Central memory CD8-positive, alpha-beta T cell (primary cell): ENCODE data around the gene KRT31.
"Not testable (repeated sequence)": the region's sequence is repeated elsewhere in the genome, so short reads cannot be mapped to it uniquely, and the experiment has no call there.

Experiments used
- ATAC-seq: fragments of 150-1000 bp; cut with Tn5 transposase; replicated peaks from 2 replicates; pipeline ENCODE4 v1.10.0; 2022; ENCODE audit warnings: mild to moderate bottlenecking, moderate FRiP score, moderate number of reproducible peaks; ENCODE audit not compliant: poor library complexity, severe bottlenecking; ENCODE audit errors: extremely low read depth
- DNase-seq, 2 donors: peaks; one replicate each; pipeline ENCODE4 v3.0.0; 2021; ENCODE audit warnings: low spot score in 2 of 2
- H3K27ac Mint-ChIP-seq: one replicate; pipeline ENCODE4 v1.8.0; 2022; ENCODE audit warnings: low read depth, mild to moderate bottlenecking, moderate library complexity, mixed read lengths
- H3K27me3 Mint-ChIP-seq: one replicate; pipeline ENCODE4 v1.8.0; 2022; ENCODE audit warnings: mixed read lengths
- H3K36me3 Mint-ChIP-seq: one replicate; pipeline ENCODE4 v1.8.0; 2022; ENCODE audit warnings: mild to moderate bottlenecking, moderate library complexity, mixed read lengths; ENCODE audit not compliant: insufficient read depth
- H3K4me1 Mint-ChIP-seq: one replicate; pipeline ENCODE4 v1.8.0; 2022; ENCODE audit warnings: mixed read lengths
- H3K4me3 Mint-ChIP-seq: one replicate; pipeline ENCODE4 v1.8.0; 2022; ENCODE audit warnings: mild to moderate bottlenecking, moderate library complexity, mixed read lengths
- H3K9me3 Mint-ChIP-seq: one replicate; pipeline ENCODE4 v1.8.0; 2022; ENCODE audit warnings: mixed read lengths

KRT31 gene

DNA sequence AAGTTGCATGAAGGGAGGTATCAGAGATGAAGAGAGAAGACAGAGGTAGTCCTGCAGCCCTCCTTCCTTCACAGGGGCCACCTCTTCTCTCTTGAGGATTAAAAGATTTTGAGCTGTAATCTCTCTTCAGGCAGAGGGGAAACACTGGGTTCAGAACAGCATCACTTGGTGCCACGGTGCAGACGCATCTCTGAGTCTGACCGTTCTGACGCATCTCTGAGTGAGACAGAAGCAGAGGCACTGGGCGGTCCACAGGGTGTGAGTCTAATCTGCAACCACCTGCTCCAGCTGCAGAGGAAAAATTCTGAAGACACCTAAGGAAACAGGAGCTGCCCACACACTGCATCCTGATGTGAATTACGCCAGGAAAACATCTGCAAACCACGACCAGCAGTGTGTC is 32.3 kb upstream of the KRT31 start:
- ATAC-seq, result no peak
- H3K4me3 Mint-ChIP-seq, result no peak overlapping the region
- H3K27me3 Mint-ChIP-seq, result peaks cover 45% of the 10 kb centered on the region
- no peaks in the 10 kb centered on the region for H3K36me3 Mint-ChIP-seq
- H3K4me1 Mint-ChIP-seq, result no peaks in the 10 kb centered on the region
- H3K9me3 Mint-ChIP-seq, result no peaks in the 10 kb centered on the region
- DNase-seq, result no peak
- H3K27ac Mint-ChIP-seq, result no peak overlapping the region

DNA sequence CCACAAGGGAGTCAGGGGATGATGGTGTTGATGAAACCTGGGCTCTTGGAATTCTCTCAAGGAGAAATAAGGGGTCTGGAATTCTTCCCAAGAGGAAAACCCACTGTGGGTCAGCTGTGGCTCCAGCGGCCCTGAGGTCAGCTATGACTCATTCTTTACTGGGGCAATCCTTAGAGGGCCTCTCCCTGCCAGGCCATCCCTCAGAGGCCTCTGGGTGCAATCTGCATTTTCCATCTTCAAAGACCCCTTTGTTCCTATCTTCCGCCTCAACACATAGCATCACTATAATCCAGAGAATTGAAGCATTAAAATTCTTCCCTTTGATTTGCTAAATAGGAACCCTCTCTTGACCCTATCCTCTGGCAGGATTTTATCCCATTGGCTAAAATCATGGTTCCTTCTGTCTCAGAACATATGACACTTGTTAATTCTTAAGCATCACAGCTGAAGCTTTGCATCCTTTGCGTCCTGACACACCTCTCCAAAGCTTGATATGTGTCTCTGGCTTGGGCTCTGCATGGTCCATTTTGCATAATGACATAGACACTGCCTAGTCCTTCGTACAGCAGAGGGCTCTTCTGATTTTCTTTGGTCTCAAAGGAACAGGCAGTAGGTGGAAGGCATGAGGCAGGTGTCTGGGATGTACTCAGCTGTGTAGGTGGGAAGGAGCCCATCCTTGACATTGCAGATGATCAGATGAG is 31.3 kb upstream of the KRT31 start:
- Mint-ChIP-seq H3K36me3 (no peaks in the 10 kb centered on the region), H3K27me3 (peaks cover 46% of the 10 kb centered on the region), H3K4me3 (no peak overlapping the region), H3K27ac (no peak overlapping the region), H3K4me1 (no peaks in the 10 kb centered on the region), H3K9me3 (no peaks in the 10 kb centered on the region)
- no peak for ATAC-seq
- DNase-seq, result no peak

- H3K36me3 Mint-ChIP-seq, result no peaks in the 10 kb centered on the region
- ATAC-seq (no peak), DNase-seq (no peak)
- no peak within 1 kb of the TSS for H3K4me3 Mint-ChIP-seq
- H3K9me3 Mint-ChIP-seq, result no peaks in the 10 kb centered on the region
- peaks cover 15% of the 10 kb centered on the region for H3K4me1 Mint-ChIP-seq
- H3K27me3 Mint-ChIP-seq, result peaks cover 44% of the 10 kb centered on the region
- H3K27ac Mint-ChIP-seq, result no peak within 1 kb of the TSS
Measured at GRCh38 chr17:41424111-41424635, 26.8 kb upstream of the KRT31 start, which contains the start of gene KRT37. Gene KRT37, minus strand, starts transcription at chr17:41424585. Its CDS starts 62 bp downstream, at chr17:41424523.

GRCh38 chr17:41422586-41422985 is 25.2 kb upstream of the KRT31 start:
- Mint-ChIP-seq H3K27me3 (peaks cover 35% of the 10 kb centered on the region), H3K4me1 (peaks cover 17% of the 10 kb centered on the region)
- H3K36me3 Mint-ChIP-seq, H3K27ac Mint-ChIP-seq, H3K4me3 Mint-ChIP-seq, DNase-seq, ATAC-seq, H3K9me3 Mint-ChIP-seq: not testable (repeated sequence)

DNA sequence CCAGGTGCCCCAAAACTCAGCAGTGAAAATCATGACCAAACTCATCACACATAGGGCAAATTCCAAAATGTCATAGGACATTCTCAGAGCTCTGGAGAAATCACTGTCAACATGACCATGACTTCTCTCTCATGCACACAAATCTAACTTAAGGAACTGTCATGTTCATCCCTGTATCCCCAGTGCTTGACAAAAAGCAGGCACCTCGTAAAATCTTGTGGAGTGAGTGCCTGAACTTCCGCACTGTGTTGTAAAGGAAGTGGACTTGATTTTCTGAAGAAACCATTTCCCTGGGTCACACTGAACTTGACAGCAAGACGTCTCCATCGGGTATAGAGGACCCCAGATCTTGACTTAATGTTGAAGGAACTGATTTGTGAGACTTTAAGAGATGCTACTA is 24.2 kb upstream of the KRT31 start:
- Mint-ChIP-seq H3K4me1 (peaks cover 23% of the 10 kb centered on the region), H3K36me3 (no peaks in the 10 kb centered on the region), H3K9me3 (no peaks in the 10 kb centered on the region), H3K4me3 (no peak overlapping the region), H3K27me3 (peaks cover 35% of the 10 kb centered on the region), H3K27ac (no peak overlapping the region)
- no peak for ATAC-seq
- no peak for DNase-seq

DNA sequence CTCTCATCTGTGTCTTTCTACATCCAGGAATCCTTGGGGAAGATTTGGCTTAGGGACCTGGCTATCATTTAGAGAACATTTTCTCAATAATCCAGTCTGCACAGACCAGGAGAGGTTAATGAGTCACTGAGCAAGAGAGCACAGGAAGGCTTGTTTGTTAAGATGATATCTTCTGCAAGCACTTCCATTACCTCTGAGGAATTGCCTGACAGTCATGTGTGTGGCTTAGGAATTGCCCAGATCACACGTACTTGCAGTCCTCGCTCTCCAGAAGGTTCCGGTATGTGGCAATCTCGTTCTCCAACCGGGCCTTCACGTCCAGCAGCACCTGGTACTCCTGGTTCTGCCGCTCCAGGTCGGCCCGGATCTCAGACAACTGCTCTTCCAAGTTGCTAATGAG is 23.7 kb upstream of the KRT31 start:
- H3K4me3 Mint-ChIP-seq, result no peak overlapping the region
- no peak overlapping the region for H3K27ac Mint-ChIP-seq
- H3K36me3 Mint-ChIP-seq, result no peaks in the 10 kb centered on the region
- no peaks in the 10 kb centered on the region for H3K9me3 Mint-ChIP-seq
- peaks cover 23% of the 10 kb centered on the region for H3K4me1 Mint-ChIP-seq
- ATAC-seq (no peak), DNase-seq (no peak)
- peaks cover 35% of the 10 kb centered on the region for H3K27me3 Mint-ChIP-seq

GRCh38 chr17:41420134-41420533 is 22.7 kb upstream of the KRT31 start:
- Mint-ChIP-seq H3K36me3 (no peaks in the 10 kb centered on the region), H3K4me3 (no peak overlapping the region), H3K27ac (peak overlapping the region; percentile 62), H3K27me3 (peaks cover 29% of the 10 kb centered on the region), H3K4me1 (peaks cover 23% of the 10 kb centered on the region), H3K9me3 (no peaks in the 10 kb centered on the region)
- DNase-seq (no peak), ATAC-seq (no peak)

- ATAC-seq, result no peak
- peak overlapping the region; percentile 62 for H3K27ac Mint-ChIP-seq
- DNase-seq, result no peak
- no peak overlapping the region for H3K4me3 Mint-ChIP-seq
- no peaks in the 10 kb centered on the region for H3K9me3 Mint-ChIP-seq
- H3K27me3 Mint-ChIP-seq, result peaks cover 28% of the 10 kb centered on the region
- H3K4me1 Mint-ChIP-seq, result peaks cover 23% of the 10 kb centered on the region
- no peaks in the 10 kb centered on the region for H3K36me3 Mint-ChIP-seq
Measured at GRCh38 chr17:41419716-41420115, 22.3 kb upstream of the KRT31 start.

DNA sequence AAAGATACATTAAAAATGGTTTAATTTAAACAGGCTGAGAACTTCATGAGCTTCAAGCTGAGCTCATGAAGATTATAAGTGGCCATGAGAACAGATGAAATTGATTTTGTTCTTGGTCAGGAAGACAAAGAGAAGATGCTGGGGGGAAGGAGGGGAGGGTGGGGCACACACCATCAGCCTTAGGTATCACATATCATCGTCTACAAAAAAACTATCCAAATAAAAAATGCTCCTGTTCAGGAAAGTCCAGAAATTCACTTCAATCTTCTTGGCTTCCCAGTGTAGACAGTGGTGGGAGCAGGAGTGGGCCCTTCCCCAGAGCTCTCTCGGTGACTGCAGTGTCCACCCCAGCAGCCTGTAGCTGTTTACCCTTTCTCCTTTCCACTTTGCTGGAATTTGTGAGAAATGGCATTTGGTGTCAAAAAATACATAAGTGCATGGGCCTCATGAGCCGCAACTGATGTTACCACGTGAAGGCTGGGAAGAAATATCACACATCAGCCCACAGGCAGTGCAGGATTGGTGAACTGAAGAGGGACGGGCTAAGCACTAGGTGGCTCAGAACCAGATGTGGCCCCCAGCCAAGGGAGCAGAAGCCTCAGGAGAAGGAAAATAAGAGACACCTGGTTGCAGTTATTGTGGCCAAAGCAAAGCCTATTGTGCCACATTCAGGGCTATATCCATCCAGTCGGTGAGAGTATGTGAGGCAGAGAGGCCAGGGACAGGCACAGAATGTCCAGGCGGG is 20.9 kb upstream of the KRT31 start:
- peak overlapping the region; percentile 26 for H3K27ac Mint-ChIP-seq
- no peak for ATAC-seq
- H3K36me3 Mint-ChIP-seq, result no peaks in the 10 kb centered on the region
- DNase-seq, result no peak
- H3K4me1 Mint-ChIP-seq, result peaks cover 23% of the 10 kb centered on the region
- H3K4me3 Mint-ChIP-seq, result no peak overlapping the region
- no peaks in the 10 kb centered on the region for H3K9me3 Mint-ChIP-seq
- peaks cover 23% of the 10 kb centered on the region for H3K27me3 Mint-ChIP-seq

- H3K27me3 Mint-ChIP-seq, result peaks cover 16% of the 10 kb centered on the region
- DNase-seq (no peak), ATAC-seq (no peak)
- H3K4me1 Mint-ChIP-seq, result peaks cover 23% of the 10 kb centered on the region
- no peaks in the 10 kb centered on the region for H3K36me3 Mint-ChIP-seq
- no peak overlapping the region for H3K4me3 Mint-ChIP-seq
- peak overlapping the region; percentile 26 for H3K27ac Mint-ChIP-seq
- no peaks in the 10 kb centered on the region for H3K9me3 Mint-ChIP-seq
Measured at GRCh38 chr17:41417576-41418015, 20.2 kb upstream of the KRT31 start.

DNA sequence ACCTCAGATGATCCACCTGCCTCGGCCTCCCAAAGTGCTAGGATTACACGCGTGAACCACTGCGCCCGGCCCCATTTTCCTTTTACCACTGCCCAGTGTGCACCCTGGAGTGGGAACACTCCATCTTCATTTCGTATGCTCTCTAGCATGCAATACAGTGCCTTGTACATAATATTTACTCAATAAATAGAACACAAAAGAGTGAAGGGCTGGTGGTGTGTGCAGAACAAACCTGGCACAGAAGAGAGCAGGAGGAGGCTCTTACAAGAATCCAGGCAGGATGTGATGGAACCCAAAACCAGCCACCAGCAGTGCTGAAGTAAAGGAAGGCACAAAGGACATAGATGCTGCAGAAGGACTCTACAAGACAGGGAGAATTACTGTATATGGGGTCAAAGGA is 19.7 kb upstream of the KRT31 start:
- Mint-ChIP-seq H3K27ac (peak overlapping the region; percentile 26), H3K4me1 (peaks cover 23% of the 10 kb centered on the region), H3K9me3 (no peaks in the 10 kb centered on the region), H3K4me3 (no peak overlapping the region), H3K36me3 (no peaks in the 10 kb centered on the region), H3K27me3 (peaks cover 15% of the 10 kb centered on the region)
- no peak for ATAC-seq
- DNase-seq, result no peak

DNA sequence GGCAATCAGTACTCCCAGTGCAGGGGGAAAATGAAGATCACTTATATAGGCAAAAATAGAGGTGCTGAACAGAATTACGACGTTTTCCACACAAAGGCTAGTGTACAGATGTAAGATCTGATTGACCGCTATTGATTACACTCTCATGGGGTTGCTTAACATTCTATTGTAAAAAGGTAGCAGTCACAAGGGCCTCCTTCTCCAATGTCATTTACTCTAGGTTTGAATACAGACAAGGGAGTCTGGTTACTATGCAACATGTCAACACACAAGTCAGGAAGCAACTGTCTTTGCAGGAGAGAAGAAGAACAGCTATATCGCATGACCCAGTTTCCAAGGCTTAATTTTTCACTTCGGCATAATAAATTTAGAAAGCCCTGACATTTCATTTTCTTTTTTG is 19.1 kb upstream of the KRT31 start:
- Mint-ChIP-seq H3K4me3 (no peak overlapping the region), H3K4me1 (peaks cover 23% of the 10 kb centered on the region), H3K9me3 (no peaks in the 10 kb centered on the region), H3K36me3 (no peaks in the 10 kb centered on the region), H3K27ac (no peak overlapping the region), H3K27me3 (peaks cover 15% of the 10 kb centered on the region)
- ATAC-seq (no peak), DNase-seq (no peak)

- Mint-ChIP-seq H3K27me3 (peaks cover 9% of the 10 kb centered on the region), H3K4me1 (peaks cover 22% of the 10 kb centered on the region), H3K4me3 (no peak overlapping the region), H3K36me3 (no peaks in the 10 kb centered on the region), H3K27ac (no peak overlapping the region), H3K9me3 (no peaks in the 10 kb centered on the region)
- DNase-seq (no peak), ATAC-seq (no peak)
Measured at GRCh38 chr17:41415833-41416335, 18.5 kb upstream of the KRT31 start.
